ENCODE measurements around the gene ALDH2. TPM values are rescaled to one million over a fixed set of nuclear protein-coding genes. Genes with fewer than 3 reads are reported as not detected.
A peak's percentile ranks its signal among the peaks of the same experiment; 100 is the strongest.

ALDH2 gene
- polyA plus RNA-seq, 4 donors: 125 to 237 (median 185) TPM

GRCh38 chr12:111783046-111783445 is 16.3 kb downstream of the ALDH2 start:
- Histone ChIP-seq H3K4me1 (ENCODE audit: control insufficient read depth in 3 of 3, insufficient read depth in 2 of 3, low read depth in 1 of 3, low read length in 2 of 3) (peaks cover 2 to 11% (median 11%) of the 10 kb centered on the region in 3 donors), H3K27me3 (ENCODE audit: control insufficient read depth in 3 of 3, insufficient read depth in 3 of 3, low read length in 3 of 3) (no peaks in the 10 kb centered on the region), H3K36me3 (ENCODE audit: control insufficient read depth in 3 of 3, insufficient read depth in 2 of 3, low read depth in 1 of 3, low read length in 3 of 3) (peaks cover 7 to 85% (median 10%) of the 10 kb centered on the region in 3 donors), H3K27ac (ENCODE audit: low read depth in 1 of 3, low read length in 2 of 3) (no peak overlapping the region), H3K9me3 (ENCODE audit: control insufficient read depth in 2 of 2, insufficient read depth in 1 of 2, low read depth in 1 of 2, low read length in 1 of 2) (peaks cover 0 to 4% of the 10 kb centered on the region in 2 donors), H3K4me3 (ENCODE audit: low read depth in 1 of 3, low read length in 3 of 3) (no peak overlapping the region)
- DNase-seq: no peak
- whole genome bisulfite sequencing, 3 donors: 95 to 98% (median 97%) methylated on average over 17 of the region's 17 CpGs
- FAIRE-seq: no peak

GRCh38 chr12:111784953-111785352 is 18.2 kb downstream of the ALDH2 start:
- Histone ChIP-seq H3K4me3 (ENCODE audit: low read depth in 1 of 3, low read length in 3 of 3) (no peak overlapping the region), H3K27me3 (ENCODE audit: control insufficient read depth in 3 of 3, insufficient read depth in 3 of 3, low read length in 3 of 3) (no peaks in the 10 kb centered on the region), H3K9me3 (ENCODE audit: control insufficient read depth in 2 of 2, insufficient read depth in 1 of 2, low read depth in 1 of 2, low read length in 1 of 2) (peaks cover 0 to 4% of the 10 kb centered on the region in 2 donors), H3K27ac (ENCODE audit: low read depth in 1 of 3, low read length in 2 of 3) (no peak overlapping the region), H3K4me1 (ENCODE audit: control insufficient read depth in 3 of 3, insufficient read depth in 2 of 3, low read depth in 1 of 3, low read length in 2 of 3) (peaks cover 2 to 9% (median 2%) of the 10 kb centered on the region in 3 donors), H3K36me3 (ENCODE audit: control insufficient read depth in 3 of 3, insufficient read depth in 2 of 3, low read depth in 1 of 3, low read length in 3 of 3) (peaks cover 7 to 83% (median 12%) of the 10 kb centered on the region in 3 donors)
- no peak for FAIRE-seq
- DNase-seq: no peak
- WGBS, 3 donors: 93 to 100% (median 95%) methylated on average over 4 of the region's 4 CpGs

GRCh38 chr12:111785651-111786050 is 18.9 kb downstream of the ALDH2 start:
- Histone ChIP-seq H3K9me3 (ENCODE audit: control insufficient read depth in 2 of 2, insufficient read depth in 1 of 2, low read depth in 1 of 2, low read length in 1 of 2) (peaks cover 0 to 4% of the 10 kb centered on the region in 2 donors), H3K36me3 (ENCODE audit: control insufficient read depth in 3 of 3, insufficient read depth in 2 of 3, low read depth in 1 of 3, low read length in 3 of 3) (peaks cover 7 to 83% (median 18%) of the 10 kb centered on the region in 3 donors), H3K4me3 (ENCODE audit: low read depth in 1 of 3, low read length in 3 of 3) (no peak overlapping the region), H3K27ac (ENCODE audit: low read depth in 1 of 3, low read length in 2 of 3) (no peak overlapping the region), H3K4me1 (ENCODE audit: control insufficient read depth in 3 of 3, insufficient read depth in 2 of 3, low read depth in 1 of 3, low read length in 2 of 3) (peaks cover 0 to 2% (median 0%) of the 10 kb centered on the region in 3 donors), H3K27me3 (ENCODE audit: control insufficient read depth in 3 of 3, insufficient read depth in 3 of 3, low read length in 3 of 3) (no peaks in the 10 kb centered on the region)
- WGBS, 3 donors: 48 to 72% (median 56%) methylated on average over 2 of the region's 2 CpGs
- DNase-seq: no peak
- FAIRE-seq: no peak

GRCh38 chr12:111788178-111788654 is 21.5 kb downstream of the ALDH2 start:
- Histone ChIP-seq H3K4me1 (ENCODE audit: control insufficient read depth in 3 of 3, insufficient read depth in 2 of 3, low read depth in 1 of 3, low read length in 2 of 3) (peaks cover 0 to 1% (median 0%) of the 10 kb centered on the region in 3 donors), H3K4me3 (ENCODE audit: low read depth in 1 of 3, low read length in 3 of 3) (no peak overlapping the region), H3K27me3 (ENCODE audit: control insufficient read depth in 3 of 3, insufficient read depth in 3 of 3, low read length in 3 of 3) (no peaks in the 10 kb centered on the region), H3K27ac (ENCODE audit: low read depth in 1 of 3, low read length in 2 of 3) (no peak overlapping the region), H3K36me3 (ENCODE audit: control insufficient read depth in 3 of 3, insufficient read depth in 2 of 3, low read depth in 1 of 3, low read length in 3 of 3) (peaks cover 10 to 85% (median 25%) of the 10 kb centered on the region in 3 donors), H3K9me3 (ENCODE audit: control insufficient read depth in 2 of 2, insufficient read depth in 1 of 2, low read depth in 1 of 2, low read length in 1 of 2) (no peaks in the 10 kb centered on the region)
- DNase-seq (peak in 1 of 2 donors; percentile 55), FAIRE-seq (no peak)
- 30 to 45% (median 30%) methylated on average over 8 of the region's 8 CpGs for WGBS, 3 donors

GRCh38 chr12:111789779-111790178 is 23.0 kb downstream of the ALDH2 start:
- peaks cover 0 to 1% (median 0%) of the 10 kb centered on the region in 3 donors for H3K4me1 ChIP-seq (ENCODE audit: control insufficient read depth in 3 of 3, insufficient read depth in 2 of 3, low read depth in 1 of 3, low read length in 2 of 3)
- H3K36me3 ChIP-seq (ENCODE audit: control insufficient read depth in 3 of 3, insufficient read depth in 2 of 3, low read depth in 1 of 3, low read length in 3 of 3): peaks cover 10 to 83% (median 17%) of the 10 kb centered on the region in 3 donors
- no peak overlapping the region for H3K4me3 ChIP-seq (ENCODE audit: low read depth in 1 of 3, low read length in 3 of 3)
- H3K27ac ChIP-seq (ENCODE audit: low read depth in 1 of 3, low read length in 2 of 3): no peak overlapping the region
- FAIRE-seq (no peak), DNase-seq (peak in 1 of 2 donors; percentile 40)
- H3K27me3 ChIP-seq (ENCODE audit: control insufficient read depth in 3 of 3, insufficient read depth in 3 of 3, low read length in 3 of 3): no peaks in the 10 kb centered on the region
- WGBS, 3 donors: 68 to 82% (median 72%) methylated on average over 11 of the region's 11 CpGs
- no peaks in the 10 kb centered on the region for H3K9me3 ChIP-seq (ENCODE audit: control insufficient read depth in 2 of 2, insufficient read depth in 1 of 2, low read depth in 1 of 2, low read length in 1 of 2)

- H3K27me3 ChIP-seq (ENCODE audit: control insufficient read depth in 3 of 3, insufficient read depth in 3 of 3, low read length in 3 of 3): no peaks in the 10 kb centered on the region
- peak overlapping the region in 2 of 3 donors; percentile 45 to 65 for H3K27ac ChIP-seq (ENCODE audit: low read depth in 1 of 3, low read length in 2 of 3)
- H3K4me3 ChIP-seq (ENCODE audit: low read depth in 1 of 3, low read length in 3 of 3): no peak overlapping the region
- FAIRE-seq (no peak), DNase-seq (no peak)
- peaks cover 8 to 85% (median 20%) of the 10 kb centered on the region in 3 donors for H3K36me3 ChIP-seq (ENCODE audit: control insufficient read depth in 3 of 3, insufficient read depth in 2 of 3, low read depth in 1 of 3, low read length in 3 of 3)
- no peaks in the 10 kb centered on the region for H3K9me3 ChIP-seq (ENCODE audit: control insufficient read depth in 2 of 2, insufficient read depth in 1 of 2, low read depth in 1 of 2, low read length in 1 of 2)
- WGBS, 3 donors: 71 to 85% (median 77%) methylated on average over 8 of the region's 8 CpGs
- H3K4me1 ChIP-seq (ENCODE audit: control insufficient read depth in 3 of 3, insufficient read depth in 2 of 3, low read depth in 1 of 3, low read length in 2 of 3): peaks cover 0 to 1% (median 0%) of the 10 kb centered on the region in 3 donors
Measured at GRCh38 chr12:111791507-111791906, 24.8 kb downstream of the ALDH2 start.

GRCh38 chr12:111792155-111792855 is 25.6 kb downstream of the ALDH2 start:
- WGBS, 3 donors: 72 to 82% (median 76%) methylated on average over 27 of the region's 27 CpGs
- peak overlapping the region in 2 of 3 donors; percentile 45 to 65 for H3K27ac ChIP-seq (ENCODE audit: low read depth in 1 of 3, low read length in 2 of 3)

GRCh38 chr12:111792856-111793235 is 26.1 kb downstream of the ALDH2 start:
- H3K4me1 ChIP-seq (ENCODE audit: control insufficient read depth in 3 of 3, insufficient read depth in 2 of 3, low read depth in 1 of 3, low read length in 2 of 3): peaks cover 0 to 1% (median 0%) of the 10 kb centered on the region in 3 donors
- H3K36me3 ChIP-seq (ENCODE audit: control insufficient read depth in 3 of 3, insufficient read depth in 2 of 3, low read depth in 1 of 3, low read length in 3 of 3): peaks cover 14 to 82% (median 25%) of the 10 kb centered on the region in 3 donors
- H3K9me3 ChIP-seq (ENCODE audit: control insufficient read depth in 2 of 2, insufficient read depth in 1 of 2, low read depth in 1 of 2, low read length in 1 of 2): no peaks in the 10 kb centered on the region
- no peaks in the 10 kb centered on the region for H3K27me3 ChIP-seq (ENCODE audit: control insufficient read depth in 3 of 3, insufficient read depth in 3 of 3, low read length in 3 of 3)
- DNase-seq: no peak
- no peak for FAIRE-seq
- peak overlapping the region in 1 of 3 donors; percentile 60 for H3K27ac ChIP-seq (ENCODE audit: low read depth in 1 of 3, low read length in 2 of 3)
- H3K4me3 ChIP-seq (ENCODE audit: low read depth in 1 of 3, low read length in 3 of 3): no peak overlapping the region
- 91 to 93% (median 92%) methylated on average over 3 of the region's 3 CpGs for WGBS, 3 donors

More at GRCh38 chr12:111792155-111792855, 25.6 kb downstream of the ALDH2 start:
- H3K4me3 ChIP-seq (ENCODE audit: low read depth in 1 of 3, low read length in 3 of 3): no peak overlapping the region
- peak; percentile 21 to 74 for DNase-seq
- no peaks in the 10 kb centered on the region for H3K27me3 ChIP-seq (ENCODE audit: control insufficient read depth in 3 of 3, insufficient read depth in 3 of 3, low read length in 3 of 3)
- FAIRE-seq: no peak
- no peaks in the 10 kb centered on the region for H3K9me3 ChIP-seq (ENCODE audit: control insufficient read depth in 2 of 2, insufficient read depth in 1 of 2, low read depth in 1 of 2, low read length in 1 of 2)
- peaks cover 0 to 1% (median 0%) of the 10 kb centered on the region in 3 donors for H3K4me1 ChIP-seq (ENCODE audit: control insufficient read depth in 3 of 3, insufficient read depth in 2 of 3, low read depth in 1 of 3, low read length in 2 of 3)
- H3K36me3 ChIP-seq (ENCODE audit: control insufficient read depth in 3 of 3, insufficient read depth in 2 of 3, low read depth in 1 of 3, low read length in 3 of 3): peaks cover 12 to 85% (median 25%) of the 10 kb centered on the region in 3 donors
